NB4 (cell line): ENCODE data around the gene UGT1A5.

Source experiments
- CTCF ChIP-seq: IDR thresholded peaks from one replicate; pipeline ENCODE4 v1.5.1; 2012; ENCODE audit warnings: low read depth, low read length
- MAX ChIP-seq: IDR thresholded peaks from 2 replicates; pipeline ENCODE4 v1.6.1; 2011; ENCODE audit warnings: low read depth, low read length
- MYC ChIP-seq: IDR thresholded peaks from 2 replicates; pipeline ENCODE4 v1.6.1; 2011; ENCODE audit warnings: low read depth, low read length
- POLR2A ChIP-seq: IDR thresholded peaks from 2 replicates; pipeline ENCODE4 v1.6.1; 2011; ENCODE audit warnings: mild to moderate bottlenecking; ENCODE audit not compliant: insufficient read length; ENCODE audit errors: extremely low read depth

GRCh38 chr2:233780771-233781170 lies 68.1 kb downstream of the UGT1A5 start:
- TF ChIP-seq POLR2A (no peak), CTCF (no peak), MAX (no peak), MYC (no peak)
